Renal cortical epithelial cell (primary cell): ENCODE data around the gene SNU13. TPM values are rescaled to one million over a fixed set of nuclear protein-coding genes. Genes with fewer than 3 reads are reported as not detected.
"Not testable (repeated sequence)": the region's sequence is repeated elsewhere in the genome, so short reads cannot be mapped to it uniquely, and the experiment has no call there.

ENCODE experiments used
- DNase-seq: peaks from one replicate; pipeline ENCODE4 v3.0.0-alpha.2; 2011; ENCODE audit warnings: low read depth
- total RNA-seq: library from RNA; depleted of rRNA; stranded (reverse); fragments of >200 nt; gene quantifications from 2 replicates; pipeline ENCODE4 v1.2.3, GENCODE V29; 2014

The SNU13 gene
- total RNA-seq, 1 donor from 2014 or later: 104 TPM

GRCh38 chr22:41681616-41682015 lies 7.1 kb downstream of the SNU13 start:
- no peak for DNase-seq

DNA sequence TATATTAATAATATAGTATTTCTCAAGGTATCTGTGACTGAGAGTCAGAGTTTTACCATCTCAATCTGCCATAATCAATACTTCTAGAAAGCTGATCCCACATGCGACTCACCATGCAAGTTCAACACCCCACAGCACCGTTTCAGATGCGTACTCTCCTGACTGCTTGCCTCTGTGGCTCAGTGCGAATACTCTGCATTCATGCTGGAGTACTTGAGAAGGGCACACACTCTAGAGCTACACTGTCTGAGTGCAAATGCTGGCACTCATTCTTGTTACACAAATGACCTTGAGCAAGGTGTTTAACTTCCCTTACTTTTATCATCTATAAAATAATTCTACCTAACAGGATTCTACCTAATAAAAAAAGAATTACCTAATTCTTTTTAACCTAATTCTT lies 12.5 kb downstream of the SNU13 start:
- no peak for DNase-seq

DNA sequence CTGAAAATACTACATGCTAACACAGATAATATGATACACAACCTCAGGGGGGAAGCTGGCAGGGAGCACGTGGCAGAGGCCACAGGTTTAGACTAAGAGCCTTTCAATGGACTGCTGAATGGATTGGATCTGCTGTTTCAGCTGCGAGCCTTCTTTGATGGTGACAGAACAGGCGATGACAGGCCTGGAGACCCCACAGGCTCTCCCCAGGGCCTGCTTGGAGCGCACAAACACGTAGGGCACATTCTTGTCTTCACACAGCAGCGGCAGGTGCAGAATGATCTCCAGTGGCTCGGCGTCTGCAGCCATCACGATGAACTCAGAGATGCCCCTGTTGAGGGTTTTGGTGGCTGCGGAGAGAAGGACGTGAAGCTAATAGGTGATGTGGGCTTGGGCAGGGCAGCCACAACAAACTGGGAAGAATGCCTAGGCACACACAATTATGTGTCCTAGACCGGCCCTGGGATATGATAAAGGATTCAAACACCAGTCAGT lies 13.8 kb downstream of the SNU13 start:
- DNase-seq: no peak

DNA sequence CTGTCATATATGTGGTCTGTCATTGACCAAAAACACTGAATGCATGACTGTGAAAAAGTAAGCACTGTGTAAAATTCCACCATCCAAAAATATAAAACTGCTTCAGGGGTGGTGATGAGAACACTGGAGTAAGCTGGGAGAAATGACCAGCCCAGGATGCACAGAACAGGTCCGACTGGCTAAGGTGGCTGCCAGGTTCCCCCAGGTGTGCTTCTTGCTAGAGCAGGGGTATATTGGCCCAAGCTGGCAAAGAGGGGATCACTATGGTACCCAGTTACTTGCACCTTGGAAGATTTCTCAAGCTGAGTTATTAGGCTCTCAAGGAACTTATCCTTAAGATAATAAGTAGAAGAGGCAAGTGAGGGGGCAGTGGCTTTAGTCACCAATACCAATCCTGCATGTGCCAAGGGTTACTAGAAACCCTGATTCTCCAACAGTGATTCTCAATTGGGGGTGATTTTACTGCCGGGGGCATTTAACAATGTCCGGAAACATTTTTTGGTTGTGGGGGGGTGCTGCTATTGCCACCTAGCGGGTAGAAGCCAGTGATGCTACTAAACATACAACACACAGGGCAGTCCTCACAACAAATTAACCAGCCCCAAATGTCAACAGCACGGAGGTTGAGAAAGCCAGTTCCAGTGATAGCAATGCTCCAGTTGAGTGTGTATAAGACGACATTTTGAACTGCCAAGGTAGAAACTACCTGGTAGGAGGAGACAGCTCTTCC lies 15.7 kb downstream of the SNU13 start:
- DNase-seq: no peak

DNA sequence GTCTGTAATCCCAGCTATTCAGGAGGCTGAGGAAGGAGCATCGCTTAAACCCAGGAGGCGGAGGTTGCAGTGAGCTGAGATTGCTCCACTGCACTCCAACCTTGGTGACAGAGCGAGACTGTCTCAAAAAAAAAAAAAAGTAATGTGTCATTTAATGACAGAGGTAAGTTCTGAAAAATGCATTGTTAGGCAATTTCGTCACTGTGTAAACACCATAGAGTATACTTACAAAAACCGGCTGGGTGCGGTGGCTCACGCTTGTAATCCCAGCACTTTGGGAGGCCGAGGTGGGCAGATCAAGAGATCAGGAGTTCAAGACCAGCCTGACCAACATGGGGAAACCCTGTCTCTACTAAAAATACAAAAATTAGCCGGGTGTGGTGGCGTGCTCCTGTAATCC lies 16.6 kb downstream of the SNU13 start:
- not testable (repeated sequence) for DNase-seq

DNA sequence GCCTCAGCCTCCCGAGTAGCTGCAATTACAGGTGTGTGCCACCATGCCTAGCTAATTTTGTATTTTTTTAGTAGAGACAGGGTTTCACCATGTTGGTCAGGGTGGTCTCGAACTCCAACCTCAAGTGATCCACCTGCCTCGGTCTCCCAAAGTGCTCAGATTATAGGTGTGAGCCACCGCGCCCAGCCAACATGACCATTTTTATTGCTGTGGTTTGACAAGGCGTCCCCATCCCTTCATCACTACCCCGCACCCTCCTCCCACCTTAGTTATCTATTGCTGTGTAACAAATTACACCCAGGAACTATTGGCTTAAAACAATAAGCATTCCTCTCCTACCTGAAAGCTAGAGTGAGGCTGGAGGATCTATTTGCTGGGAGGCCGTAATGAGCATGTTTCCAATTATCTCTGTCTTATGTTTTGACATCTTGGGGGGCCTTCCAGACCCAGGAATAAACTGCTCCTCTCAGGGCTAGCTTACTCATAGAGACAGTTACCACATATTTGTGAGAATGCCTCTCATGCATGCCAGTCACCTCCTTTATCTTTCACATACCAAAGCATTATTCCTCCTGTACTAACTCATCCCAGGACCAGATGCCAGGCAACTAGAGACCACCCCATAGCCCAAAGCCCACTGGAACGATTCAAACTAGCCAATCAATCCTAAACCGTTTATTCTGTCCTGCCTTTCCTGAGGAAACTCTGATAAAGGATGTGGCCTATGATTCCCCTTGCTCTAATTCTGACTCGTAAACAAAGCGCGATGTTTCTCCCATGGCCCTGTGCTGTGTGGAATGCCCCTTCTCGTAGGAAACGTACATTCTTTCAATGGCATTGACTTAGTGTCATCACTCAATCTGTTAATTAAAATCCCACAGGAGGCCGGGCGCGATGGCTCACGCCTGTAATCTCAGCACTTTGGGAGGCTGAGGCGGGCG lies 19.4 kb downstream of the SNU13 start:
- peak; percentile 69 for DNase-seq

DNA sequence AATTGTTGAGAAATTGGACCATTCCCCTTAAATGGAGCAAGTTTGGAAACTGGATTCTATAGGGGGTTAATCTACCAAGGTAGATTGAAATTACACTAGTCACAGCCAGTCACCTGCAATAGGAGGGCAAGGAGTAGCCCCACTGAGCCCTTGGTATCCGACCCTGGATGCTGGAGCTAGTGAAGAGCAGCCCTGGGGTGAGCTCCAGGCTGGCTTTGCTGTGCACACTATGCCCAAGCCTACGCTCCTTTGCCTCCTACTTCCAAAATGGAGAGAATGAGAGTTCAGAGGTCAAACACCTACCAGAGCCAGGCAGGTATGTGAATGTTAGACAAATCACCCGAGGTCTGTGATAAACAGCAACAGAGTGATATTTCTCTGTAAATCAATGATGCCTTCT lies 23.7 kb downstream of the SNU13 start:
- DNase-seq: no peak

- DNase-seq: no peak
These were observed 24.2 kb downstream of the SNU13 start for GRCh38 chr22:41664490-41664889.

GRCh38 chr22:41663594-41663993 lies 25.1 kb downstream of the SNU13 start:
- not testable (repeated sequence) for DNase-seq

DNA sequence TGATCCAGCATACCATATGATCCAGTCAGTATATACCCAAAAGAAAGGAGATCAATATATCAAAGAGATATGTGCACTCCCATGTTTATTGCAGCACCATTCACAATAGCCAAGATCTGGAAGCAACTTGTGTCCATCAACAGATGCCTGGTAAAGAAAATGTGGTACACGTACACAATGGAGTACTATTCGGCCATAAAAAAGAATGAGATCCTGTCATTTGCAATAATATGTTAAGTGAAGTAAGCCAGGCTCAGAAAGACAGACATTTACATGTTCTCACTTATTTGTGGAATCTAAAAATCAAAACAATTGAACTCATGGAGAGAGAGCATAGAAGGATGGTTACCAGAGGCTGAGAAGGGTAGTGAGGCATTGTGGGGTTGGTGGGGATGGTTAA lies 27.0 kb downstream of the SNU13 start:
- DNase-seq: no peak

DNA sequence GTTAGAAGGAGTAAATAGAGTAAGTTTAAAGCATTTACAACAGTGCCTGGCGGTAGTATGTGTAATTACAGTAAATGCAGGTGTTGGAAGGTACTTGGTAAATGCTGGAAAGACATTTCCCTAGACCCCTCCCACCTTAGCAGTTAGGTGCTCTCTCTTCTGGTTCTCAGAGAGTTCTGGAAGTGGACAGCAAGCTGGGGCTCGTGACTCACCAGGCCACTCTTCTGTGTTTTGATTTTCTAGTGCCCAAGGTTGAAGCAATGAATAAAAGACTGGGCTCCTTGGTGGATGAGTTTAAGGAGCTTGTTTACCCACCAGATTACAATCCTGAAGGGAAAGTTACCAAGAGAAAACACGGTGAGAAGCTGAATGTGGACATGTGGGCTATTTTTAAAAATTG lies 27.6 kb downstream of the SNU13 start:
- DNase-seq: no peak

DNA sequence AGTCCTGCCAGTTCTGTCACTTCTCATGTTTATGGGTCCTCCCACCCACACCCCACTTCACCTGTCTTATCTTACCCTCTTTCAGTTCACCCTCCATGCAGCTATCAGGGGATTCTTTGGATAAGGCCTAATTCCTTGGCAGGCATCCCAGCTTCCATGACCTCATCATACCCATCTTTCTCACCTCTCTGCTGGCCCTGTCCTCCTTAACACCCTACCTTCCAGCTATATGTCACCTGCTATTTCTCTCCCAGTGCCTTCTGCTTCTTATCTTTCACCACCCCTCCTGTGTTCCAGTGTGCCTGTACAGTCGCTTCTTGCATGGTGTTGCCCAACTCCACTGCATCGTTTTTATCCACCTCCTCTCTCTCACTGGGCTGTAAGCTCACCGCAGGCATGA lies 28.3 kb downstream of the SNU13 start:
- DNase-seq: no peak

GRCh38 chr22:41659941-41660340 lies 28.7 kb downstream of the SNU13 start:
- DNase-seq: no peak

GRCh38 chr22:41658869-41659268 lies 29.8 kb downstream of the SNU13 start:
- no peak for DNase-seq

DNA sequence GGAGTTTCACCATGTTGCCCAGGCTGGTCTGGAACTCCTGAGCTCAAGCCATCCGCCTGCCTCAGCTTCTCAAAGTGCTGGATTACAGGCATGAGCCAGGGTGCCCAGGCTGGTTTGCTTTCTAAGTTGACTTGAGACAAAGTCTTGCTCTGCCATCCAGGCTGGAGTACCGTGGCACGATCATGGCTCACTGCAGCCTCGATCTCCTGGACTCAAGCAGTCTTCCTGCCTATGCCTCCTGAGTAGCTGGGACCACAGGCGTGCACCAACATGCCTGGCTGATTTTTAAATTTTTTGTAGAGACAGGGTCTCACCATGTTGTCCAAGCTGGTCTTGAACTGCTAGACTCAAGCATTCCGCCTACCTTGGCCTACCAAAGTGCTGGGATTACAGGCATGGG lies 31.0 kb downstream of the SNU13 start:
- DNase-seq: no peak

DNA sequence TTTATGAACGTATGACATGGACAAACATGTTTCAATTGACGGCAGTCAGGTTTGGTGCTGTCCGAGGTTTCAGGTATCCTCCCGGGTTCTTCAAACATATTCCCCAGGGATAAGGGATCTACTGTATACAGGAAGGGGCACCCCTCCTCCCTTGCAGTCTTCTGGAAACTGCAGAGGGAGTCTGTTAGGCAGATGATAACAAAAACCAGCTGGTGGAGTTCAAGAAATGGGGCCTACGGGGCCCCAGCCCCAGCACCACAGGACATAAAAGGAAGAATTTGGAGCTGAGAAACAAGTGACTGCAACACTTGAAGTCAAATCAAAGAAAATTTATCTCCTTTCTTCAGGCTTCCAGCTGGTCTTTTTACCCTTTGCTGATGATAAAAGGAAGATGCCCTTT lies 32.1 kb downstream of the SNU13 start:
- no peak for DNase-seq

GRCh38 chr22:41654322-41654721 lies 34.3 kb downstream of the SNU13 start:
- DNase-seq: no peak

- DNase-seq: no peak
These were observed 37.8 kb downstream of the SNU13 start for GRCh38 chr22:41650821-41651220.

- no peak for DNase-seq
These were observed 38.4 kb downstream of the SNU13 start for GRCh38 chr22:41650229-41650628.

- no peak for DNase-seq
These were observed 40.2 kb downstream of the SNU13 start for GRCh38 chr22:41648432-41648831.

GRCh38 chr22:41647771-41648170 lies 40.9 kb downstream of the SNU13 start:
- no peak for DNase-seq

DNA sequence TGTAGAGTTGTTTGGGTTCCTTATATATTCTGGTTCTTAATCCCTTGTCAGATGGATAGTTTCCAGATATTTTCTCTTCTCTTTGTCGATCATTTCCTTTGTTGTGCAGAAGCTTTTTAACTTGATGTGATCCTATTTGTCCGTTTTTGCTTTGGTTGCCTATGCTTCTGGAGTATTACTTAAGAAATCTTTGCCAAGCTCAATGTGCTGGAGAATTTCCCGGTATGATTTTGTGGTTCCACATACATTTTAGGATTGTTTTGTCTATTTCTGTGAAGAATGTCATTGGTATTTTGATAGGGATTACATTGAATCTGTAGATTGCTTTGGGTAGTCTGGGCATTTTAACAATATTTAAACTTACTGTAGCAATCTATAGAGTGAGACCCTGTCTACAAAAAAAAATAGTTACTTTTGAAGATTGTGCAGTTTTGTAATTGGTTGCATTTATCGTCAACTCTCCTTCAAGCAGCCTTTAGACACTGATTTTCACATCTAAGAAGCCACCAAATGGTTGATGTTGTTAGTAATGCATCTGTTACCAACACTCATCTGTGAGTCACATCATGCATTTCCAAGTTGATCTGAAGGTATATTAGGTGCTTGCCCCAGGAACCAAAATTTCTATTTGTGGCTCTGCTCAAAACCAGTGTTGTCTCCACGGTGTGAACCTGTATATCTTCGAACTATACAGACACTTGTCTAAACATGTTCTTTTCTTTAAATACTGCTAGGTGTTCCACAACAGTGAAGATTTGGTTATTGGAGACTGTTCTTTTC lies 46.1 kb downstream of the SNU13 start:
- no peak for DNase-seq
